ENCODE data around the gene APRT. TPM values are rescaled to one million over a fixed set of nuclear protein-coding genes. Genes with fewer than 3 reads are reported as not detected.
A peak's percentile ranks its signal among the peaks of the same experiment; 100 is the strongest.

APRT gene
- total RNA-seq, 1 donor = 73.8 TPM

GRCh38 chr16:88818575-88818874 is 6.8 kb upstream of the APRT start:
- no peak for DNase-seq (ENCODE audit: low read depth)
- TF ChIP-seq CTCF (IDR thresholded peaks at IDR 0.05; ENCODE audit: insufficient read depth, low read length) = no peak
- H3K4me3 ChIP-seq (ENCODE audit: low read depth, low read length) = no peak overlapping the region

- TF ChIP-seq CTCF (IDR thresholded peaks at IDR 0.05; ENCODE audit: insufficient read depth, low read length) = no peak
- DNase-seq (ENCODE audit: low read depth) = no peak
- H3K4me3 ChIP-seq (ENCODE audit: low read depth, low read length) = no peak overlapping the region
Measured at GRCh38 chr16:88817785-88818574, 6.3 kb upstream of the APRT start.

DNA sequence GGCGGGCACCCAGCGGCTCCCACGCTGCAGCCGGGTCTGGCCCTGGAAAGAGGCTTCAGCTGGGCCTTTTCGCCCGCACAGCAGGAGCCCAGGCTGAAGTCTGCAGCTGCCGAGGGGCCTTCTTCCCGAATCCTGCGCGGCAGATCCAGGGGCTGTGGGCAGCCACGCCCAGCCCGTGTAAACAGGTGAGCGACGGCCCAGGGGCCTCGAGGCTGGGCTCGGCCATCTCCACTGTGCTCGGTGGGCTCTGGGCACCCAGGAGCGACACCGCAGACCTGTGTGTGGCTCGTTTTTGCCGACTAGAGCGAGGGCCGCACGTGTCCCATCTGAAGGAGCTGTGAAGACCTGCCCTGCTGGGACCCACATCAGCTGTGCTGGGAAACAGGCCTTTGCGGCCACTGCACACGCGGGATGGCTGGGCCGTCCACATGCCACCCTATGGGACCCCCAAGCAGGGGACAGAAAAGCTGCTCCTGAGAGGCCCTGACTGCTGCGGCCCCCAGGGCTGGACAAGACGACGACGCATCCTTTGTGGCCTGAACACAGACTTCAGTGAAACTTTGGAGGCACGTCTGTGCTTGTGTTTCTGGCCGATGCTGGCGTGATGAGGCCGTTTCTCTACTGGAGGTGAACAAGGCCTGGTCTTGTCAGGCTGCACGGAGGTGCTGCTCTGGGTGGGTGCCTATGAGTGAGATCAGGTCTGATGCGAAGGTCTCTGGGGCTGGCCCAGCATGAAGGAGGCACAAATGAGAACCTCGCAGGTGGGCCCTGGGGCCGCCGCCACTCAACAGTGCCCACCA is 5.2 kb upstream of the APRT start:
- no peak overlapping the region for H3K4me3 ChIP-seq (ENCODE audit: low read depth, low read length)
- DNase-seq (ENCODE audit: low read depth) = no peak
- TF ChIP-seq CTCF (IDR thresholded peaks at IDR 0.05; ENCODE audit: insufficient read depth, low read length) = no peak

DNA sequence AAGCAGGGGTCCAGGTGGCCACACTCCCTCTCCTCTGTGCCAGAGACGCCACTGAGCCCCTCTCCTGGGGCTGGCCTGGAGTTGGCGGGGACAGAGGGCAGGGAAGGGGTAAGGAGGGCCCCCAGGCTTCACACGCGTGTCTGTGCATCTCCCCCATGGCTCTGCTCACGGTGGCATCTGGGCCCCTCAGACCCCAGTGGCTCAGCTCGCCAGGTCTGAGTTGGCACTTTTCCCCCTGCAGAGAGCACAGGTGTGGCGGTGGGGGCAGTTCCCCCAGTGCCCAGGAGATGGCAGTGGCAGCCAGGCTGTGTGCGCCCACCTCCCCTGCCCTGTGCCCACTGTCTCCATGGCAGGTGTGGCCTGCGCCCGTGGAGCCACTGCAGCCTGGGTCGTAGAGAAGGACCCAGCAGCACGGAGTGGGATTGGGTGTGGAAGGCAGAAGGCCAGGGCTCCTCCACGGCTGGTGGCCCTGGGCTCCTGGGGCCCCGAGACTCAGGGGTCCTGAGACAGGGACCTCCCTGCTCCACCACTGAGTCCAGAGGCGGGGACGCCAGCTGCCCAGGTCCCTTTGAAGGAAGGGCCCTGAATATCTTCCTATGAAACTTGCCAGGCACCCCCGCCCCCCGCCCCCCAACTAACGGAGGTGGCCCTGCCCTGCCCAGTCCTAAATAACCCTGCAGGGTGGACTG is 4.3 kb upstream of the APRT start:
- peak; percentile 74 for TF ChIP-seq CTCF (IDR thresholded peaks at IDR 0.05; ENCODE audit: insufficient read depth, low read length)
- DNase-seq (ENCODE audit: low read depth) = no peak
- H3K4me3 ChIP-seq (ENCODE audit: low read depth, low read length) = no peak overlapping the region

DNA sequence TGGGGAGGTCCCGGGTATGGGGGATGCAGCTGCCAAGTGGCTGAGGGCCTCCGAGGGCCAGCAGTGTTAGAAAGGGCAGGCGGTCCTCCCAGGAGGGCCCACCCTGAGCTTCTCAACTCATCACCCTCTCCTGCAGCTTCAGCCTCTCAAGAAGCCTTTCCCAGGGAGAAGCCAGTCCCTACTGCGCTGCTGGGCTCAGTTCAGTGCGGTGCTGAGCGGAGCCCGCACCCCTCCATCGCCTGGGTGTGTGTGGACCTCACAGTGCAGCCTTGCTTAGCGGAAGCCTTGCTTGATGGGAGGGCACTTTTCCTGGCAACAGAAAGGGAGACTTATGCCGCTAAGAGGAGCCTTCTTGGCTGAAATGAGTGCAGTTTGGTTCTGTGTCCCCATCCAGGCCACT is 3.5 kb upstream of the APRT start:
- DNase-seq (ENCODE audit: low read depth) = no peak
- no peak overlapping the region for H3K4me3 ChIP-seq (ENCODE audit: low read depth, low read length)
- no peak for TF ChIP-seq CTCF (IDR thresholded peaks at IDR 0.05; ENCODE audit: insufficient read depth, low read length)

DNA sequence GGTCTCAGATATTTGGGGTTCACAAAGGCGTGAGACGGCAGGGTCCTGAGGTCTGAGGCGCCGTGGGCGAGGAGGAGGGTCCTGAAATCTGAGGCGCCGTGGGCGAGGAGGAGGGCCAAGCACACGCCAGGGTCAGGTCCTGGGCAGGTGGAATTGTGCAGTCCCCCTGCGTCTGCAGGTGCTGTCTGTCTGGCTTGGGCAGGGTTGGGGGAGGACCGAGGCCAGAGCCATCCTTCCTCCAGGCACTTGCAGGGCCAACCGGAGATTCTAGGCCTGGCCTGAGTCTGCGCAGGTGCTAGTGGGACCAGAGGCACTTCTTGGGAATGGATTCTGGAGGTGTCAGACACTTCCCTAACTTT is 2.4 kb upstream of the APRT start:
- no peak for TF ChIP-seq CTCF (IDR thresholded peaks at IDR 0.05; ENCODE audit: insufficient read depth, low read length)
- H3K4me3 ChIP-seq (ENCODE audit: low read depth, low read length) = no peak overlapping the region
- no peak for DNase-seq (ENCODE audit: low read depth)

All from fibroblast of the aortic adventitia (primary cell).